Sciatic nerve (tissue), 2 donors: ENCODE measurements around the gene TAF8. TPM values are rescaled to one million over a fixed set of nuclear protein-coding genes. Genes with fewer than 3 reads are reported as not detected.

ENCODE experiments used
- ATAC-seq: fragments of 200-7000 bp; cut with Tn5 transposase; one replicate; pipeline ENCODE4 v1.9.1; 2020; ENCODE audit warnings: mild to moderate bottlenecking, moderate library complexity
- DNase-seq: peaks from one replicate; pipeline ENCODE4 v3.0.0-alpha.2; 2020; ENCODE audit warnings: low spot score
- intact Hi-C: fragments of 100-400 bp; cut with DNase I; formaldehyde crosslinking; loops from one replicate; pipeline ENCODE4 v1.14.2; 2022
- total RNA-seq: library from RNA; stranded (reverse); fragmentation: NEBNext Ultra II Directional; extraction: Animal tissue kit (Norgen Biotek cat#: 25700); gene quantifications from one replicate; pipeline ENCODE4 v1.2.1, GENCODE V29; 2021
- donor health status: DM: no; HTN: no; CAD: no.
- donor health status: DM: no; HTN: no; CAD: no.

The TAF8 gene
- total RNA-seq, 1 donor from 2014 or later = 28.6 TPM

- intact Hi-C loops = no loop called here
These were observed 57.7 kb downstream of the TAF8 start for GRCh38 chr6:42108071-42108470.

GRCh38 chr6:42110683-42111082 is 60.4 kb downstream of the TAF8 start:
- DNase-seq (no peak), ATAC-seq (no peak)
- intact Hi-C loops = no loop called here

More at GRCh38 chr6:42108071-42108470, 57.7 kb downstream of the TAF8 start:
- ATAC-seq (no peak), DNase-seq (no peak)

- DNase-seq (no peak), ATAC-seq (no peak)
- intact Hi-C loops = no loop called here
These were observed 62.0 kb downstream of the TAF8 start for GRCh38 chr6:42112351-42112750.

- intact Hi-C loops = no loop called here
- ATAC-seq (no peak), DNase-seq (no peak)
These were observed 63.8 kb downstream of the TAF8 start for GRCh38 chr6:42113936-42114636.

- intact Hi-C loops = no loop called here
- DNase-seq = no peak
- ATAC-seq = no peak
These were observed 67.5 kb downstream of the TAF8 start for GRCh38 chr6:42117843-42118161.

- intact Hi-C loops = no loop called here
- DNase-seq = no peak
- ATAC-seq = peak; percentile 90
These were observed 68.1 kb downstream of the TAF8 start for GRCh38 chr6:42118162-42119001.

GRCh38 chr6:42120895-42121865 is 70.9 kb downstream of the TAF8 start:
- intact Hi-C loops = no loop called here
- DNase-seq (no peak), ATAC-seq (no peak)

GRCh38 chr6:42123379-42124103 is 73.2 kb downstream of the TAF8 start:
- intact Hi-C loops = no loop called here
- ATAC-seq = peak; percentile 22

GRCh38 chr6:42124223-42124836 is 74.0 kb downstream of the TAF8 start:
- peak; percentile 35 for ATAC-seq
- DNase-seq = no peak
- intact Hi-C loops = no loop called here

More at GRCh38 chr6:42123379-42124103, 73.2 kb downstream of the TAF8 start:
- DNase-seq = no peak

- no peak for ATAC-seq
- intact Hi-C loops = no loop called here
- no peak for DNase-seq
These were observed 74.9 kb downstream of the TAF8 start for GRCh38 chr6:42125231-42125630.

- ATAC-seq = no peak
These were observed 75.3 kb downstream of the TAF8 start for GRCh38 chr6:42125663-42126062.

GRCh38 chr6:42128460-42129359 is 78.4 kb downstream of the TAF8 start:
- no peak for ATAC-seq
- intact Hi-C loops = no loop called here
- DNase-seq = no peak

More at GRCh38 chr6:42125663-42126062, 75.3 kb downstream of the TAF8 start:
- no peak for DNase-seq
- intact Hi-C loops = no loop called here

GRCh38 chr6:42129360-42129676 is 79.0 kb downstream of the TAF8 start:
- intact Hi-C loops = no loop called here
- no peak for ATAC-seq
- no peak for DNase-seq

GRCh38 chr6:42131531-42131930 is 81.2 kb downstream of the TAF8 start:
- intact Hi-C loops = no loop called here
- ATAC-seq = no peak
- DNase-seq = no peak

GRCh38 chr6:42133926-42134325 is 83.6 kb downstream of the TAF8 start:
- DNase-seq (no peak), ATAC-seq (no peak)
- intact Hi-C loops = no loop called here

GRCh38 chr6:42135161-42135560 is 84.8 kb downstream of the TAF8 start:
- DNase-seq = no peak
- no peak for ATAC-seq
- intact Hi-C loops = no loop called here

GRCh38 chr6:42135722-42136121 is 85.4 kb downstream of the TAF8 start:
- ATAC-seq (no peak), DNase-seq (no peak)
- intact Hi-C loops = loop anchor here (2.0 kb wide), 1 partner anchor 35 kb away; no protein-coding TSS in a partner anchor
